Stimulated activated CD8-positive, alpha-beta memory T cell treated with anti-CD3 and anti-CD28 coated beads, Interleukin-12 subunit alpha, Interleukin-12 subunit beta, amount 100 ng/mL, for 1 hour (primary cell): Measurements from ENCODE around the gene GANAB.
"Not testable (repeated sequence)": the region's sequence is repeated elsewhere in the genome, so short reads cannot be mapped to it uniquely, and the experiment has no call there.

Experiments used
- DNase-seq: peaks from one replicate; pipeline ENCODE4 v3.0.0-alpha.2; 2020; ENCODE audit warnings: low read depth

Gene GANAB

GRCh38 chr11:62666259-62666926 is 20.0 kb upstream of the GANAB start:
- no peak for DNase-seq

- peak; percentile 49 for DNase-seq
These were observed 19.3 kb upstream of the GANAB start for GRCh38 chr11:62665599-62666258.

- peak; percentile 95 for DNase-seq
These were observed 18.7 kb upstream of the GANAB start, which contains the start of the genes C11orf98 and CSKMT for GRCh38 chr11:62665075-62665598. Gene C11orf98, minus strand, starts transcription at chr11:62665210. Its CDS starts 41 bp downstream, at chr11:62665169. Gene CSKMT, plus strand, starts transcription at chr11:62665312. Its CDS starts 568 bp downstream, at chr11:62665880.

- peak; percentile 25 for DNase-seq
These were observed 18.1 kb upstream of the GANAB start for GRCh38 chr11:62664405-62665074.

- no peak for DNase-seq
These were observed 10.5 kb upstream of the GANAB start for GRCh38 chr11:62656796-62657429.

- DNase-seq: no peak
These were observed 7.9 kb upstream of the GANAB start for GRCh38 chr11:62654297-62654696.

GRCh38 chr11:62652161-62653006 is 6.0 kb upstream of the GANAB start:
- no peak for DNase-seq

- not testable (repeated sequence) for DNase-seq
These were observed 3.9 kb upstream of the GANAB start for GRCh38 chr11:62650283-62650682.

- no peak for DNase-seq
These were observed 3.1 kb upstream of the GANAB start for GRCh38 chr11:62649486-62649885.

GRCh38 chr11:62648967-62649364 is 2.6 kb upstream of the GANAB start:
- no peak for DNase-seq

- DNase-seq: no peak
These were observed 2.0 kb upstream of the GANAB start for GRCh38 chr11:62648185-62648966.

GRCh38 chr11:62647609-62648005 is 1.2 kb upstream of the GANAB start:
- DNase-seq: no peak

- no peak for DNase-seq
These were observed 604 bp upstream of the GANAB start for GRCh38 chr11:62646825-62647608.

- DNase-seq: no peak
These were observed 805 bp downstream of the GANAB start for GRCh38 chr11:62645671-62645945.

GRCh38 chr11:62644220-62644619 is 2.2 kb downstream of the GANAB start:
- no peak for DNase-seq

- DNase-seq: no peak
These were observed 13.9 kb downstream of the GANAB start for GRCh38 chr11:62632492-62632891.

GRCh38 chr11:62627713-62628112 is 18.7 kb downstream of the GANAB start:
- no peak for DNase-seq

- DNase-seq: no peak
These were observed 23.8 kb downstream of the GANAB start for GRCh38 chr11:62622476-62623089.
